Activated CD4-positive, alpha-beta T cell treated with anti-CD3 and anti-CD28 coated beads, Interleukin-2, amount 50 U/mL, for 4 hours (primary cell): ENCODE results near the gene ADAM33.

Source experiments
- DNase-seq, 2 experiments: peaks; one replicate each; pipeline ENCODE4 v3.0.0-alpha.2; 2020

ADAM33 gene, protein sequence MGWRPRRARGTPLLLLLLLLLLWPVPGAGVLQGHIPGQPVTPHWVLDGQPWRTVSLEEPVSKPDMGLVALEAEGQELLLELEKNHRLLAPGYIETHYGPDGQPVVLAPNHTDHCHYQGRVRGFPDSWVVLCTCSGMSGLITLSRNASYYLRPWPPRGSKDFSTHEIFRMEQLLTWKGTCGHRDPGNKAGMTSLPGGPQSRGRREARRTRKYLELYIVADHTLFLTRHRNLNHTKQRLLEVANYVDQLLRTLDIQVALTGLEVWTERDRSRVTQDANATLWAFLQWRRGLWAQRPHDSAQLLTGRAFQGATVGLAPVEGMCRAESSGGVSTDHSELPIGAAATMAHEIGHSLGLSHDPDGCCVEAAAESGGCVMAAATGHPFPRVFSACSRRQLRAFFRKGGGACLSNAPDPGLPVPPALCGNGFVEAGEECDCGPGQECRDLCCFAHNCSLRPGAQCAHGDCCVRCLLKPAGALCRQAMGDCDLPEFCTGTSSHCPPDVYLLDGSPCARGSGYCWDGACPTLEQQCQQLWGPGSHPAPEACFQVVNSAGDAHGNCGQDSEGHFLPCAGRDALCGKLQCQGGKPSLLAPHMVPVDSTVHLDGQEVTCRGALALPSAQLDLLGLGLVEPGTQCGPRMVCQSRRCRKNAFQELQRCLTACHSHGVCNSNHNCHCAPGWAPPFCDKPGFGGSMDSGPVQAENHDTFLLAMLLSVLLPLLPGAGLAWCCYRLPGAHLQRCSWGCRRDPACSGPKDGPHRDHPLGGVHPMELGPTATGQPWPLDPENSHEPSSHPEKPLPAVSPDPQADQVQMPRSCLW

DNA sequence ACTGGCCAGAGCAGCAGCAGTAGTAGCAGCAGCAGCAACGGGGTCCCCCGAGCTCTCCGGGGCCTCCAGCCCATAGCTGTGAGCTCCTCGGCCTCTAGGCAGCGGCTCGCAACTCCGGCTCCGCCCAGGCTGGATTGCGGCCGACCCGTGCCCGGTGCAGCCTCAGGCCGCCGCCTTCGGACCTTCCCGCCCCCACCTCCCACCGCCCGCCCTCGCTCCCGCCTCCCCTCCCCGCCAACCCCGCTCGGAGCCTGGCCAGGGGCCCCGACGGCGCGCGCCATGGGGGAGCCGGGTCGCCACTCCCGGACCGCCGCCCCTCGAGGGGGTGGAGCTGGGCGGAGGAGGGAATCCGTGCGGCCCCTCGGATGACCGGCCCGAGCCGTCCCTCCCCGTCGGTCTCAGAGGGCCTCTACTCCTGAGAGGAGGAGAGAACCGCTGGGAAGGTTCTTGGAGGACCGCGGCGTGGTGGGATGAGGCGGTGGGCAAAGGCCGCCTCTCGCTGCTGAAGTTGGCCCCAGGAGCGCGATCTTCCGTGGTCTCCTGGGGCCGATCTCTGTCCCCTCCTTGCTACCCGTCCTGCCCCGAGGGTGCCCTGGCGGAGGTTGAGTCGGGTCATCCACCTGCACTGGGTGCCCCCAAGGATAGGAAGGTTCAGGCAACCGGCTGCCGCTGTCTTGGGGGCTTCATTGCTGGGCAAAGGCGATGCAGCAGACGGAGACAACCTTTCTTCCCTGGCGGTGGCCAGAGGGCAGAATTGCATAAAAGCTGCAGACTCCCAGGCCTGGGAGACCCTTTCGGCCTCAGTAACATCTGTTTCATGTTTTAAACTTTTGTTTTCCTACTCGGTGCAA lies at the start of gene ADAM33:
Gene ADAM33 (minus strand): TSS at position 80 of the 851 bp plus-strand sequence. CDS start 6 bp downstream, at position 74.
- no peak for DNase-seq

DNA sequence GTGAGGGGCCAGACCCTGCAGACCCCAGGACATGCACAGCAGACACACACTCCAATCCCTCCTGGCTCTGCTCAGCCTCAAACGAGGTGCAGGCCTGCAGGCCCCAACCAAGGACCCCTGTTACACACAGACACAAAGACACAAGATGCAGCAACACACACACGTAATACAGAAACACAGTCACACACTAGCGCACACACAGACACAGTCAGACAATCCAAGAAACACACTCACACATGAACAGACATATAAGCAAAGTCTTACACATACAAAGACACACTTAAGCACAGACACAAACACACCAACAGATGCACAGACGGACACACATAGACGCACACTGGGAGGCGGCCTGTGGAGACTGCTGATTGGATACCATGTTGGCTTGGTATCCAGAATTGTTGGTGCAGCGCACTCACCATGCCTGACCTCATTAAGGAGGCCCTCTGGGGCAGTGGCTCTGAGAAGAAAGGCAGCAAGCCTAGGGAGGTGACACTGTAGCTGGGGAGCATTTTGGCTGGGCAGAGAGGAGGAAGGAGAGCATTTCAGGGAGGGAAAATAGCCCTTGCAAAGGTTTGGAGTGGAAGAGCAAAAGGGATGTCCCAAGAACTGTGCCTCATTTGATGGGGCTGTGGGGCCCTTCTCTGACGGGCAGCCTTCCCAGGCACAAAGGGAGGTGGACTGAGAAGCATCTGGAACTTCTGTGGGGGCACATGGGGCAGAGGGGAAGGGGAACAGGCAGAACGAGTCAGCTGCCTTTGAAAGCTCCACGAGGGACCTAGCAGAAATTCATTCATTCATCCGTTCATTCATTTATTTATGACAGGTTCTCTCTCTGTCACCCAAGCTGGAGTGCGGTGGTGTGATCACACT lies 49.2 kb upstream of the ADAM33 start:
- DNase-seq: no peak

DNA sequence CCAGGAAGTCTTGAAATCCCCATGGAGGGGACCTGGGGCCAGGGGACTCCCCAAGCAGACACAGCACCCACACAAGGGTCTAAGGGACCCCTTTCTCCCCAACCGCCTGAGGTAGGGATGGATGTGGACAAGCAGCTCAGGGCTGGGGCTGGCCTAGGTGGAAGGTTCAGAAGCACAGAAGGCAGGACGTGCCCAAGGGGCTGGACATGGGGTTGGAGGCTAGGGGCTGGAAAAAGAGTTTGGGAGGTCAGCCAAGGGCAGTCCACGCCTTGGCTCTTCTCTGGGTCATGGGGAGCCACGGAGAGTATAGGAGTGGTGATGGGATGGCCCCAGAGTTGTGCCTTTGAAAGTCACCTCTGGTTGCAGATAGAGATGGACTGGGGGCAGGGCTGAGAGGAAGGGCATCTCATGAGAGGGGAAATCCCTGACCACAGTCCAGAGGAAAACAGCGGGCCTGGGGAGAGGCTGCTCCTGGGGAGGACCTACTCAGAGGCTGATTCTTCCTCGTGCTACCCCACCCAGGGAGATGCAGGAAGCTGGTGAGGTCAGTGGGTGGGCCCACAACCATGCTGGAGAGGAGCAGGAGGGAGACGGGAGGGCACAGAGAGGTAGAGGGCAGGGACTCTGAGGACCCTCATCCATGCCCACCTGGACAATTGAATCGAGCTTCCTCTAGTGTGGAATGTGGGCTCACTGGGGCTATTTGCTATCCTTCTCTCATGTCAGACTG lies 48.2 kb upstream of the ADAM33 start:
- no peak for DNase-seq

DNA sequence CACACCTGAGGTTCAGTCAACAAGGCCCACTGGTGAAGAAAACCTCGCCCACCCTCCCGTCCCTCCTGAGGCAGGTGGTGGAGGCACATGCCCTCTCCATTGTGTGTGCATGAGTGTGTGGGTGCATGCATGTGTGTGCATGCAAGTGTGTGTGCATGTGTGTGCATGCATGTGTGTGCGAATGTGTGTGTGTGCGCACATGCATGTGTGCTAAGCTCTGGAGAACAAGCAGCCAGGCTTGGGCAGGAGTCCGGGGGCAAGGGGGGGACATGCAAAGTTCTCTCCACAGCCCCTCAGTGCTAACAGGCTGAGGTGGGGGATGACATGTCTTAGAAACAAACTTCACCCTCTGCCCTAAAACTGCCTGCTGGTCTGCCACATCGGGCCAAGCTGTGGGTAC lies 47.6 kb upstream of the ADAM33 start:
- DNase-seq: no peak

DNA sequence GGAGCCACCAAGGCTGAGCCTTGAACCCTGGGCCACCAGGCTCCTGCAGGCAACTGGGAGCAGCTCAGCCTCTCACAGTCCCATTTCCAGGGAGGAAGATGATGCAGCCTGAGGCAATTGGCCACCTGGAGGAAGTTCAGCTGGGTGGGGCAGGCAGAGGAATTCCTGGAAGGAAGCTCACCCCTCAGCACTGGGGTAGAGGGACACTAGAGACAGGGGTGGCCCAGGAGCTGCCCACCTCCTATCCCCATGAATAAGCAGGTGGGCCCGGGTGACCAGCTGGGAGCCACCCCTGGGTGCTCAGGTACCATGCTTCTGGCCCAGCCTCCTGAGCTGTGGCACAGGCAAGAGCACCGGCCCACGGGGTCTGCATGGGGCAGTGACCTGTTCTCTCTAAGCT lies 47.1 kb upstream of the ADAM33 start:
- DNase-seq: no peak

DNA sequence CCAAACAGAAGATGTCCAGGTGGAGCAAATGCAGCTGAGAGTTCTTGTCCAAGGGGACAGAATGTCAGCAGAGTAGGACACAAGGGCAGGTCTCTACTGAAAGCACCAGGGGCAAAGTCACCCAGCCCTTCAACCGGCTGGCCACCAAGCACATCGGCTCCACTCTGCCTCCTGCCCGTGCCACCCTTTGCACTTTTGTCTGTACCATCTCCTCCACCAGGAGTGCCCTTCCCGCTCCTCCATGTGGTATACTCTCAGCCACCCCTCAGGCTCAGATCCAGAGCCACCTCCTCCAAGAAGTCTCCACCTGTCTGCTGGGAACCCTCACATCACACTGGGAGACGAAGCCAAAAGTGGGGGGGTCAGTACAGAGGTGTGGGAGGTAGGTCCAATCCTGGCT lies 46.5 kb upstream of the ADAM33 start:
- no peak for DNase-seq

DNA sequence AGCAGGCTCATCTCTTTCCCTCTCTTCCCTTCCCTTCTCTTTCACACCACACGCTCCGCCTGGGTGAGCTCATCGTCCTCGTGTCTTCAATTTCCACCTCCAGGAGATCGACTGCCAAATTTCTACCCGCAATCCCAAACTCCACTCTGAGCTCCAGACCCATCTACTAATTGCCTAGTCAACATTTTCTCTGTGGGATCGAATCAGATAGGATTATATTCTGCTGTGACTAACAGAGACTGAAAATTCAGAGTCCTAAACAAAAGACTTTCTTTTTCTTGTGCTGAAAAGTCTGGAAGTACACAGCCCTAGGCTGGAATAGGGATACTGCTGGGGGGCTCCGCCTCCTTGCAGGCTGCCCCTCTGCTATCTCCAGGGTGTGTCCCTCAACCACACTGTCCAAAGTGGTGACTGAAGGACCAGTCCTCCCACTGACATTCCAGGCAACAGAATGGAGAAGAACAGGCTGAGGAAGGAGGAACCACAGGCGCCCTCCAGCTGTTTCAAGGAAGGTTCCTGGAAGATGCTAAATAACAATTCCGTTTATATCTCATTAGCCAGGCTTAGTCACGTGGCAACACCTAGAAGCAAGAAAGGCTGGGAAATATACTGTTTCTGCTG lies 45.7 kb upstream of the ADAM33 start:
- no peak for DNase-seq

DNA sequence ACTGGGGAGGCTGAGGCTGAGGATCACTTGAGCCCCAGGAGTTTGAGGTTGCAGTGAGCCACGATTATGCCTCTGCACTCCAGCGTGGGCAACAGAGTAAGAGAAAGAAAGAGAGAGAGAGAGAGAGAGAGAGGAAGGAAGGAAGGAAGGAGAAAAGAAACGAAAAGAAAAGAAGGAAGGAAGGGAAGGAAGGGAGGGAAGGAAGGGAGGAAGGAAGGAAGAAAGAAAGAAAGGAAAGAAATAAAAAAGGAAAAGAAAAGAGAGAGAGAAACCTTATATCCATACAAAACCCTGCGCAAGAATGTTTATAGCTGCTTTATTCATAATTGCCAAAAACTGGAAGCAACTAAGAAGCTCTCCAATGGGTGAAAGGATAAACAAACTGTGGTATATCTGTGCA lies 42.5 kb upstream of the ADAM33 start:
- no peak for DNase-seq

DNA sequence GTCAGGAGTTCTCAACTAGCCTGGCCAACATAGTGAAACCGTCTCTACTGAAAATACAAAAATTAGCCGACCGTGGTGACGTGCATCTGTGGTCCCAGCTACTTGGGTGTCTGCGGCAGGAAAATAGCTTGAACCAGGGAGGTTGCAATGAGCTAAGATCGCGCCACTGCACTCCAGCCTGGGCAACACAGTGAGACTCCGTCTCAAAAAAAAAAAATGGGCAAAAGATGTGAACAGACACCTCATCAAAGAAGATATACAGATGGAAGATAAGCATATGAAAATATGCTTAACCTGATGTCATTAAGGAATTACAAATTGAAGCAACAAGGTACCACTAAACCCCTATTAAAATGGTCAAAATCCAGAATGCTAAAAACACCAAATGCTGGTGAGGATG lies 41.5 kb upstream of the ADAM33 start:
- no peak for DNase-seq

DNA sequence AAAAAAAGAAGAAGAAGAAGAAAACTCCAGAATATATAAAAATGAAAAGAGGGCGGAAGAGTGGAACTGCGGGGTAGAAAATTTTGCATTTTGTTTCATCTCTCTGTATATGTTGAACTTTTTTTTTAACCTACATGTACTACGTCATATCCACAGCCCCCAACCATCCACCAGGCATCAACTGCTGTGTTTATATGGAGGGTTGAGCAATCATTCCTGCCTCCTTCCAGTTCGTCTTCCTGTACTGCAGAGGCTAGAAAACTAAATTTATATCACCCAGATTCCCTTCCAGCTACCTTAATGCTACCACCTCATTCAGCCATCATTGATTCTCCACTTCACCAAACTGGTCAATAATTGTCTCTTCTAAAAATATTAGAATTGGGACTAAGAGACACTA lies 40.1 kb upstream of the ADAM33 start:
- no peak for DNase-seq

DNA sequence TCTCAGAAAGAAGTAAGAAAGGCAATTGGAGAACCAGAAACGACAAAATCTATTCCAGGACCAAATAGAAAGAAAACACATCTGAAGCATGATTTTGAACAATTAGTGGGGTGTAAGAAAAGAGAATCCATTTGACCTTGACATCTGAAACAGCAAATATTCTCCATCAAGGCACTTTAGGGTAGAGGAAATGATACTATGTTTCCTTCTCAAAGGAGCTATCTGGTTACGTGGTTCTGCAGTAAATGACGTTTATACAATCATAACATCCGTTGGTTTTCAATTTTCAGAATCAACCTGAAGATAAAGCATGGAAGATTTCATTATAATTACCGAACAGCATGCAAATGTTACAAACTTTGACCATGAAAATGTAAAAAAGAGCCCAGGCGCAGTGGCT lies 38.8 kb upstream of the ADAM33 start:
- no peak for DNase-seq

DNA sequence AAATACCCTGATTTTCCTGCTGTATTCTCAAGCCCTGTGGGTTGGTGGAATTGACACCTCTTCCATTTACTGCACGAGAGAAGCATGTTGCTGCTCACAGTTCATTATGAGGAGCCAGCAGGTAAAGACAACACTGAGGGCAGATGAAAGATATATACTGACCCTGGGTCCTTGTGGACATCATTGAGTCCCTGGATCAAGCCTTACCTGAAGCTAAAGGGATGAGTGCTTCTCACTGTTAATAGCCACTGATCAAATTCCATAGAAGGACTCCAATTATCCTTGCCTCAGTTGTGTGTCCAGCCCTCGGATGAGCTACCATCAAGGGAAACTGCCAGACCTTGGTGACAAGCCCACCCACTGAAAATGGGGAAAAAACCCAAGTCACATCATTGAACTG lies 38.3 kb upstream of the ADAM33 start:
- DNase-seq: no peak

DNA sequence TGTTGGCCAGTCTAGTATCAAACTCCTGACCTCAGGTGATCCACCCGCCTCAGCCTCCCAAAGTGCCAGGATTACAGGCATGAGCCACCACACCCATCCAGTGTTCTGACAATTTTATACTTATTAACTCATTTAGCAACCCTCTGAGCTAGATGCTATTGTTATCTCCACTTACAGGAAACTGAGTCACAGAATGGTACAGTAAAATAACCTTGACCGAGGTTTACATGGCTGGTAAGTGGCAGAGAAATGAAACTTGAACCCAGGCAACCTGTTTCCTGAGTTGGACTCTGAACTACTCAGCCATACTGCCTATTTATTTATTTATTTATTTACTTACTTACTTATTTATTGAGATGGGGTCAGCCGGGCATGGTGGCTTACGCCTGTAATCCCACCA lies 37.2 kb upstream of the ADAM33 start:
- DNase-seq: no peak

DNA sequence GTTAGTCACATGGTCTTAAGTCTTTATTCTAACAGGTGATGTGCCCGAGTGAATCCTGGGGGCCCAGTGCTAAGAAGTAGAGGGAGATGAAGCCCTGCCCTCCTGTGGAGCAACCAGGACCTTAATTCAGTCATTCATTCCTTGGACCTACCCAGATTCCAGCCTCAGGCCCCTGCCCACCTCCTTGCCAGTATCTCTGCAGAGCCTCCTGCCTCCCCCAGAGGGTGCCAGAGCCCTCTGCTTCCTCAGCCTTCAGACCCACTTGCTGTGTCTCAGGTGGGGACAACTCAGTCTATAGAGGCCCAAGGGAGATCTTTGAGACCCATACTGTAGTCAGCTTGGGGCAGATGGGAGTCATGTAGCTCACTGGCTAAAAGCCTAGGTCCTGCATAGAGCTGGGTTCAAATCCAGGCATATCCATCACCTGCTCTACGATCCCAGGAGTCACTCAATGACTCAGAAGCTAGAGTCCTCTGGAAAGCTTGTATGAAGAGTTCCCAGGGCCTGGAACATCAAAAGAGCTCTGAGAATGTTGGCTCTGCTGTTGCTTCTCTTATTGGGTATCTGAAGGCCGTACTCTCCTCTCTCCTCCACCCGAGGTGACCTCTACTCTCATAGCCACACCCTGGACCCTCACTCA lies 34.5 kb upstream of the ADAM33 start:
- no peak for DNase-seq

DNA sequence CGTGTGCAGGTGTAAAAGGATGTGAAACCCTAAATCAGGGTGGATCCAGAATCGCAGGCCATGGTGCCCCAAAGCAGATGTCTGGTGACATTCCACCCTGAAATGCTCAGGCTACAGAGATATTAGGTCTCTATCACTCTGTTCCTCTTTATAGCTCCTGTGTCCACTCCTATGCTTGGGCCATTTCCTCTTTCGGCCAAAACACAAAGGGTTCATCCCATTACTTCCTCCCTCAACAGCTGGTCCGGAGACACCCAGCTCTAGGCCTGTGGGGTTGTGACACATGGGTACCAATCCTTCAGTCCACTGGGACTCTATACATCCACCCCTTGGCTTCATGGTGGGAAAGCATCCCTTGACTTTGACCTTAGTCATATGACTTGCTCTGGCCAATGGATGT lies 32.3 kb upstream of the ADAM33 start:
- DNase-seq: no peak

DNA sequence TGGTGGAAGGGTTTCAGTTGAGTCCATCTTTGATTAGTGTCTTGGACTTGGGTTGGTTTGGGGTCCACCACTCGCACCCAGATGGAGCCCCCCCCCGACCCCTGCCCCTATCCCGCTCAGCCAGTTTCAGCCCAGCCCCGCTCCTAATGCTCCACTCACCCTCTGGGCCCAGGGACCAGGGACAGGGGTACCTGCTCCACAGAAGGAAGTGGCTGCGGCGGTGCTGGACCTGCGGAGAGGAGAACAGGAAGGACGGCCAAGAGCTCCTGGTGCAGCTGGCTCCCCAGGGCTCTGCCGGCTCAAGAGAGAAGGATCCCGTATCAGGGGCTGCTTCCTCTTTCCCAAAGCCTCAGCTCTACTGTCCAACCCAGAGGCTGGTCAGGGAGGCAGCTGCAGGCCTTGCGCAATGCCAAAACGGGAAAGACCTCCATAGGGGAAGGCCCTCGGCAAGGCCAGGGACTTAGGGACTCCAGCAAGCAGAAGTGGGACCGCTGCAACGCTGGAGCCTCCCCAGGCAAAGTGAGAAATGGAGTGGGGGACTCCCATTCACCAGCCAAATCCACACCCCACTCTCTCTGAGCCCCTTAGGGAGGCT lies 30.6 kb upstream of the ADAM33 start, which contains the start of gene SIGLEC1:
Gene SIGLEC1 (minus strand): TSS at position 322 of the 595 bp plus-strand sequence. CDS start 5,472 bp downstream, outside the sequence.
- no peak for DNase-seq

DNA sequence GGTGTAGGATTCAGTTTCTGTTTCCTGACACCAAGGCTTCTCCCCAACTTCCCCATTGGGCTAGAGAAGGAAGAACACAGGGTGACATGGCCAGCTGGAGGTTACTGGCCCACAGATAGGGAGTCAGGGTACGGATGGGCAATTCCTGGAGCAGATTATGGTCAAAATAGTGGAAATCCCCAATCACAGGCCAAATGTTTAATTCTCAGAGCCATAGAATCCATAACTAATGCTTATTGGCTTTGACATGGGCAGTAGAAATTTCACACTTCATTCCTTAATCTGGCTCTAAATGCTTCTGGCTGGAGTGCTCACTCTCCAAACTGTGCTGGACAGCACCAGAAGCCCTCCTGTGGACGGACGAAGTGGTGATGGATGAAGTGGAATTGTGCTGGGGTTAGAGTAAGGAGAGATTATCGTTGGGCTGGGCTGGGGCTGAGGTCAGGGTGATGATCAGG lies 29.7 kb upstream of the ADAM33 start:
- DNase-seq: no peak

DNA sequence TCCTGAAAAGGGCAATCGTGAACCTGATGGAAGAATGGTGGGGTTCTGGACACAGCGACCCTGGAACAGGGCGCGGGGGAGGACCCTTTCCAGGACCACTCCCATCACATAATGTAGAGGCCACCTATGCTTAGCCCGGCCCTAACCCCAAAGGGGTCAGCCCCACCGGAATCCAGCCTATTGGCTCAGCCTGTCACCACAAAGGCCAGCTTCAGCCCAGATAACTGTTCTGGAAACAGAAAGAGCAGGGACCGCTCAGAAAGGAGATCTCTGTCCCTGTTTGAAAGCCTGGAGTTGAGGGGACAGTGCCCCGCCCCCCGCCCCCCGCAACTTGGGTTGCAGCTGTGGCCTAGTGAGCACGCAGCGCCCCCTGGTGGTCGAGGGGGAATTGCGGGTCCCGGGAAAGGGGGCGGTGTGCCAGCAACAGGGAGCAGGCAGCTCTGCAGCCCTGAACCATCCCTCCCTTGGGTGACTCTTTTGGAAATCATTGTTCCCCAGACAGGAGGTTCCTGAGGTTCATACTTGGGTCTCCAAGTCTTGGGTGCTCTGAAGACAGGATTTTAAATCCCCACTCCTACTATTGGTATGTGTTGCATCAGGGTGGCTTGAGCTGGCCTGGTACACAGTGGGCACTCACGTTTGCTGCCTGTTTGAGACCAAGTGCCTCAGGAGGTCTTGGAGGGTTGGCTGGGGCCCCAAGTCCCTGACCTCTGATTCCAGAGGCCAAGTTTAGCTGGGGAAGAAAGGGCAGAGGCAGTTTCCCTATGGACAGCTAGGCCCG lies 29.1 kb upstream of the ADAM33 start:
- DNase-seq: peak; percentile 65 to 69

DNA sequence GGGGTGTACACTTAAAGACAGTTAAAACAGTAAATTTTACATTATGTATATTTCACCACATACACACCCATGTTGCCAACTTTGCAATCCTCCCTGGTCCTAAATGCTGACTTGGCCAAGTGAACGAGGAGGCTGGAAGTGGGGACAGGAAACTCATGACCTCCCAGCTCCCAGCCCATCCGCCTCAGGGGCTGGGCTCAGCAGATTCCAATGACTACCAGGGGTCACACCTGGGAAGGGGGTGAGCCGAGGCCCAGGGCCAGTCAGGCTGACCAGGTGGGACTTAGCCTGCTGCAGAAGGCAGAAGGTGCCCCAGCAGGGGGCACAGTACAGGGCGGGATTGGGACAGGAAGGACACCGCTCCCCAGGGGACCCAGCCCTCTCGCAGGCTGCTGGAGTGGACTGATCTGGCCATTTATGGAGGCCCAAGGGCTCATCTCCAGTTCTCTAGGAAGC lies 28.2 kb upstream of the ADAM33 start:
- DNase-seq: no peak
